LNCAP (cell line): ENCODE results near the gene CENPT.

ENCODE experiments used
- CTCF ChIP-seq: fragments of 450-650 bp; IDR thresholded peaks from 2 replicates; pipeline ENCODE4 v1.5.1; 2017; ENCODE audit warnings: mild to moderate bottlenecking

Gene CENPT

GRCh38 chr16:67864594-67864993, 17.1 kb upstream of the CENPT start:
- no peak for TF ChIP-seq CTCF

GRCh38 chr16:67862623-67863583, 15.4 kb upstream of the CENPT start:
- TF ChIP-seq CTCF = no peak

- TF ChIP-seq CTCF = no peak
Measured at GRCh38 chr16:67861877-67862276, 14.4 kb upstream of the CENPT start.

GRCh38 chr16:67860589-67861398, 13.3 kb upstream of the CENPT start:
- no peak for TF ChIP-seq CTCF

GRCh38 chr16:67858500-67858899, 11.0 kb upstream of the CENPT start:
- TF ChIP-seq CTCF = no peak

GRCh38 chr16:67857547-67858233, 10.2 kb upstream of the CENPT start:
- TF ChIP-seq CTCF = no peak

GRCh38 chr16:67856927-67857546, 9.5 kb upstream of the CENPT start:
- TF ChIP-seq CTCF = no peak
